NK-92 treated with Interleukin-12 subunit alpha and Interleukin-12 subunit beta, amount 100 ng/mL, for 24 hours (cell line): Measurements from ENCODE around the gene CORO1C.
A peak's percentile ranks its signal among the peaks of the same experiment; 100 is the strongest.
"Not testable (repeated sequence)": the region's sequence is repeated elsewhere in the genome, so short reads cannot be mapped to it uniquely, and the experiment has no call there.

Experiments used
- DNase-seq: peaks from one replicate; lab custom pipeline; 2025; lab: John Stamatoyannopoulos, UW

Gene CORO1C

DNA sequence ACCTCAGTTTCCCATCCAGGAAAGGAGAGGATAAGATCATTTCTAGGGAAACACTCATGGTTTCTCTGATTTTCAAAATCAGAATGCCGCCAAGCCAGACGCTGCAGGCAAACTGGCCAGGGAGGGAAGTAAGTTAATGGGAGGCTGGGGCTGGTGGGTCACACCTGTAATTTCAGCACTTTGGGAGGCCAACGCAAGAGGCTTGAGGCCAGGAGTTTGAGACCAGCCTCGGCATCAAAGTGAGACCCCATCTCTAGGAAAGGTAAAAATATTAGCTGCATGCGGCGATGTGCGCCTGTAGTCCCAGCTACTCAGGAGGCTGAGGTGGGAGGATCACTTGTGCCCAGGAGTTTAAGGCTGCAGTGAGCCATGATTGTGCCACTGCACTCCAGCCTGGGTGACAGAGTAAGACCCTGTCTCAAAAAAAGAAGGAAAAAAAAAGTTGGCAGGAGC lies 98.2 kb downstream of the CORO1C start:
- DNase-seq = no peak

DNA sequence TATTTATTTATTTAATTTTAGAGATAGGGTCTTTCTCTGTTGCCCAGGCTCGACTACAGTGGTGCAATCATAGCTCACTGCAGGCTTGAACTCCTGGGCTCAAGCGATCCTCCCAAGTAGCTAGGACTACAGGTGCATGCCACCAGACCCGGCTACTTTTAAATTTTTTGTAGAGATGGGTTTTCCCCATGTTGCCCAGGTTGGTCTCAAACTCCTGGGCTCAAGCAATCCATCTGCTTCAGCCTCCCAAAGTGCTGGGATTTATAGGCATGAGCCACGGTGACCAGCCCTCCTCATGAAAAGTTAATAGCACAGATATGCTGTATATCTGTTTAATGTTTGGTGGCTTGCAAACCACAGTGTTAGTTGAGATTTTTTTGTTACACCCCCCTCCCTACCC lies 100.1 kb downstream of the CORO1C start:
- DNase-seq = not testable (repeated sequence)

DNA sequence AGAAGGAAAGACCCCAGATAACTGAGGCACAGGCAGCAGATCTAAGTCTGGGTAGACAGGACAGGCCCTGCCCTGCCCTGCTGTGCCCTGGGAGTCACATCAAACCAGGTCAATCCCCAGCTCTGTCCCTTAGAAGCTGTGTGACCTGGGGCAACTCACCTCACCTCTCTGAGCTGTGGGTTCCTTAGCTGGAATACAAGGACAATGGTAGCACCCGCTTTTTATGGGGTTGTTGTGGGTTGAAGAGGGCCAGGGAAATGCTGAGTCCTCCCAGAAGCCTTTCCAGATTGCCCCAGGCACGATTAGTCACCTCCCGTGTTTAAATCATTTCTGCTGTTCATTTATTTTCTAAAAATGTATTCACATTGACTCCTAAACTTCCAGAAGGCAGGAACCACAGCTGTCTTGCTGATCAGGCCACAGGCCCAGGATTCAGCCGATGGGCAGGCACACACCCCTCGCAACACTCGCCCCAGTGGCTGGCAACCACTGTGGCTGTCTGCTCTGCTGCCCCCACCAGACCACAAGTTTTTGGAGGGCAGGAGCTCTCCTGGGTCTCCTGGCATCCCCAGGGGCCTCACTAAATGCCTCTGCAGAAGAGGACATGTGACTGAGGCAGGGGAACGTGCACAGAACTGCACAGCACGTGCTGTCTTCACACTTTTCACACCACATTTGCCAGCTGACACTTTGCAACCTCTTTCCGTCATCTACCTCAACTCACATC lies 100.7 kb downstream of the CORO1C start:
- DNase-seq = peak; percentile 58

DNA sequence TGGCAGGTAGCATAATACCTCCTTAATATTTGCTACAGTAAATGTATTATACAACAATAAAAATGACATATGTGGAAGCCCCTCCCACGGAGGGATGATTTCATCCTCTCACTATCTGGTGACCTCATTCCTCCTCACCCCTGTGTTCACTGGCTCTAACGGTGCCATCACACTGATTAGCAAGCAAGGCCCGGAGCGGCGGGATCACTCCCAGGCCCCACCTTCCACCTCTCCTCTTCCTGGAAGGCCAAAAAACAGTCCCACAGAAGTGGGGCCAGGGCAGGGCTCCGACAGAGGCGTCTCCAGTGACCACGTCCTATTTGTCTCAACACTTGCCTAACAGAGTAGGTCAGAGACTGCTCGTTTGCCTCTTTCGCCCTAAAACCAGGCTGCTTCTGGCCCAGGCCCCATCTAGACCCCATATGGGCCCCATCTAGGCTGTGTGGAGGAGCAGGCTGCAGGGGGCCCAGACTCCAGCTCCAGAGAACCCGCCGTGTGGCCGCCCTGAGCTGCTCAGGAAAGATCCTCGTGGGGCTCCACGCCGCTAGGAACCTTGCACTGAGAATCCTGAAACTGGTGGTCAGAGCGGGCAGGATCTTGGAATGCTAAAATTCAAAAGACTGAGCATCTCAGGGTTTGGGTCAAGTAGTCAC lies 101.4 kb downstream of the CORO1C start:
- peak; percentile 30 for DNase-seq

DNA sequence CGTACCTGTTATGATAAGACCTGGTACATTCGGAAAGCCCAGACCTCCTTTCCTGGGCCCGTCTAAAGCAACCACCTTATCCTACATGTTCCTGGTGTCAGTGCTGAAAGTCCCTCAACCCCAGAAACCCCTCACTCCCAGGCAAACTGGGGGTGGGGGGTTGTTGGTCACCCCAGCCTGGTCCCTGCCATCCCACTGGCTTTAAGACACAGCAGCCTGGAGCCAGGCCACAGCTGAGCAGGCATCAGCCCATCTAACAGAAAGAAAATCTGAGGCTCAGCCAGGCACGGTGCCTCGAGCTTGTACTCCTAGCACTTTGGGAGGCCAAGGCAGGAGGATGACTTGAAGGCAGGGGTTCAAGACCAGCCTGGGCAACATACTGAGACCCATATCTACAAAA lies 102.2 kb downstream of the CORO1C start:
- DNase-seq = peak; percentile 28

DNA sequence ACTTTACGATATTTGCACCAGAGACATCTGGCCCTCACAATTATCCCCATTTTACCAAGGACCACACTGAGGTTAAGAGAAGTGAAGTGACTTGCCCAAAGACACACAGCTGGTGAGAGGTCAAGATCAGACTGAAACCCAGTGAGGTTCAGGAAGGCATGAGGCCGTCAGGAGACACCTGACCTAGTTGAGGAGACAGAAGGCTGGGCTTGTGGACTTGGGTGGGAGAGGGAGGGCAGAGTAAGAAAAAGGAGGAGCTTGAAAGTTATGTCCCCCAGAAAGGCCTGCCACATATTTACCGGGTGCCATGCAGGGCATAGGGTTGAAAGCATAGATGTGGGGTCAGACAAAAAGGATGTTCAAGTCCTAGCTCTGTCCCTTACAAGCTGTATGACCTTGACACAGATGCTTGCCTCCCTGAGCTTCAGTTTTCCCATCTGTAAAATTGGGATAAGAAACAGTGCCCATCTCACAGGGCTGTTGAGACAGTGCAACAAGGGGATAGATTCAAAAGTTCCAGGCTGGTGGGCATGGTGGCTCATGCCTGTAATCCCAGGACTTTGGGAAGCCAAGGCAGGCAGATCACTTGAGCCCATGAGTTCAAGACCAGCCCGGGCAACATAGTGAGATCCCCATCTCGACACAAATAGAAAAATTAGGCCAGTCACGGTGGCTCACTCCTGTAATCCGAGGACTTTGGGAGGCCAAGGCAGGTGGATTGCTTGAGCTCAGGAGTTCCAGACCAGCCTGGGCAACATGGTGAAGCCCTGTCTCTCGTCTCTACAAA lies 104.0 kb downstream of the CORO1C start:
- no peak for DNase-seq

DNA sequence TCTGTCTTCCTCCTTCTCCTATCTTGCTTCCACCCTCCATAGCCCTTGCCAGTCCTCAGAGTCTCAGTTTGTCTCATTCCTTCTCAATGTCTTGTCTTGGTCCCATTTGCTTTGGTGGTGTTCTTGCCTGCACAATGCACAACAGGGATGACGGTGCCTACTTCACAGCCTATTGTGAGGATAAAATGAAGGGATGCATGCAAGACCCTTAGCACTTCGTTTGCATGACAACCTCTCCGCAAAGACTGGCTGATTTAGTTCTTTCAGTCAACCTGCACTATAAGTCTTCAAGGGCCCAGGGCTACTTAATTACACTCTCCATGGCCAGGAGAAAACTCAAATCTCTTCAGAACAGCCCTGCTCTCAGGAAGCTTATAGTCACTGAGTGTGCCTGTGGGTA lies 106.1 kb downstream of the CORO1C start:
- DNase-seq = no peak

DNA sequence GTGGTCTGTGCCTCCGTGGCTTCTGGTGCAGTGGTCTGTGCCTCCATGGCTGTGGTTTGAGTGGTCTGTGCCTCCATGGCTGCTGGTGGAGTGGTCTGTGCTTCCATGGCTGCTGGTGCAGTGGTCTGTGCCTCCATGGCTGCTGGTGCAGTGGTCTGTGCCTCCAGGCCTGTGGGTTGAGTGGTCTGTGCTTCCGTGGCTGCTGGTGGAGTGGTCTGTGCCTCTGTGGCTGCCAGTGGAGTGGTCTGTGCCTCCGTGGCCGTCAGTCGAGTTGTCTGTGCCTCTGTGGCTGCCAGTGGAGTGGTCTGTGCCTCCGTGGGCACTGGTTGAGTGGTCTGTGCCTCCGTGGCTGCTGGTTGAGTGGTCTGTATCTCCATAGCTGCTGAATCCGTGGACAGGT lies 107.7 kb downstream of the CORO1C start:
- no peak for DNase-seq

DNA sequence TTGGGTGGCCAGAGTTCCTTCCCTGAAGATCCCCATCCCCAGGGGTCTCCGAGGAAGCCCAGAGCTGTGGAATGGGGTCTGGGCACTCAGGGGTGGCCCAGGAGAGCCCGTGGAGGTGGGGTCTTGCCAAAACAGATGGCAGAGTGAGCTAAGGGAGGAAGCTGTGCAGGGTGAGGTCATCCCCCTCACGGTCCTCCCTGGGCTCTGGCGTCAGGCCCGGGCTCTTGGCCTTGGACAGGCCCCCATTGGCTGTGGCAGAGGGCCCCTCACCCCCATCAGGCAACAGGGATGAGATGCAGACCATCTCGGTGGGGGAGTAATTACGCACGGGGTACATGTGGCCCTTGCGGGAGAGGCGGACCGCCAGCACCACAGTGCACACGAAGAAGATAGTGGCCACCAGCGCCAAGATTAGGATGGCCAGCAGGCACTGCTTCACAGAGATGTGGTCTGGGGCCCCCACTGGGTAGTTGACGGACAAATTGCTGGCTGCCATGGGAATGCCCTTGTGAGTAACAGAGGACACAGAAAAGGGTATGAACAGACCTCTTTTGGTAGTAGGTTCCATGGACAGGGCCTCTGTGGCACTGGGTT lies 108.3 kb downstream of the CORO1C start:
- DNase-seq = no peak

DNA sequence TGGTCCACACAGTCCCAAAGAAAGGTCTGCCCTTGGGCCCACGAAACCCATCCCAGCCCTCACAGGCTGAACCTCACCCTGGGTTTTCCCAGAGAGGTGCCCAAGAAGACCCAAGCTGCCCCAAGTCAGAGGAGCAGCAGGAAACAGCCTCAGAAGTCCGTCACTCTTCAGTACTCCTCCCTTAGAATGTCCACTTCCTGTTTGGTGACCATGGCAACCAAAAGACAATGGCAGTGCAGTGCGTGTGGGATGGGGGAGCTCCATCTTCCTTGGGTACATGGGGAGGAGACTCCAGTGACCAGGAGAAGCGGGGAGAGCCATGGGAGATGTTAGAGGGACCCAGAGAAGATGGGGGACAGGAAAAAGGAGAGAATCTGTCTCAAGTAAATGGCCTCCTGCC lies 108.9 kb downstream of the CORO1C start:
- DNase-seq = no peak

DNA sequence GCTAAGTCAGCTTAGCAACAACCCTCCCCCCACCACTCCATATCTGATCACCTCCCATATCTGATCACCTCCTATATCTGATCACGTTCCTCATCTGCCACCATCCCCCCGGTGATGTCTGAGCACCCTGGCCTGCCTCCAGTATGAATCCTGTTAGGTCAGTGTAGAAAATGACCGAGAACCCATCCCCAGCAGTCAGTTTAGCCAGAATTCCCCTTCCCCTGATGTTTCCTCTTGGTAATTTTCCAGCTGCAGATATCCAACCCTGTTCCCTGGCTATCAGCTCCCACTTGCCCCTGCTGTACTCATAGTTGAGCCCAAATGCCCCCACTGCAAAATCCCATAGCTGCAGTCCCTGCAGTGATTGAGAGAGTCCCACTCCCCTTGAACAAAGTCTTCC lies 110.2 kb downstream of the CORO1C start:
- DNase-seq = no peak

DNA sequence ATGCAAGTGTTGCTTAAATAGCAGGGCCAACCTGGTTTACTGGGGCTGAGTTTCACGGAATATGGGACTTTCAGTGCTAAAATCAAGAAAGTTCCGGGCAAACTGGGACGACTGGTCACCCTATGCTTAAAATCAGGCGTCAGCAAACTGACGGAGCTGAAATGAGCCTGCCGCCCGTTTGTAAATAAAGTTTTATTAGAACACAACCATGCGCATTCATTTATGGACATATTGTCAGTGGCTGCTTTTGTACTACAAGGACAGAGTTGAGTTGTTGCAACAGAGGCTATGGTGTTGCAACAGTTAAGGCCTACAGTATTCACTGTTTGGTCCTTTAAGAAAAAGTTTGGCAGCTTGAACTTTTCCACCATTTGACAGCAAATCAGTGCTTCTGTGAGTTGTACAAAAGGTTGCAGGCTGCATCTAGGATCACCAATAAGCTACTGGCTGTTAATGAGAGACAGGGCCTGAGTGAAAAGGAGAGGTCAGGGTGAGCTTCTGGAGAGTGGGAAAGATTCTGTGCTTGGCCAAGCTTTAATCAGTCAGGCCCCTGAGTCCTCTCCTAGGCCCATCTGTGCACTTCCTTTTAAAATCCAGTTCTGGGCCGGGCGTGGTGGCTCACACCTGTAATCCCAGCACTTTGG lies 111.0 kb downstream of the CORO1C start:
- DNase-seq = no peak

DNA sequence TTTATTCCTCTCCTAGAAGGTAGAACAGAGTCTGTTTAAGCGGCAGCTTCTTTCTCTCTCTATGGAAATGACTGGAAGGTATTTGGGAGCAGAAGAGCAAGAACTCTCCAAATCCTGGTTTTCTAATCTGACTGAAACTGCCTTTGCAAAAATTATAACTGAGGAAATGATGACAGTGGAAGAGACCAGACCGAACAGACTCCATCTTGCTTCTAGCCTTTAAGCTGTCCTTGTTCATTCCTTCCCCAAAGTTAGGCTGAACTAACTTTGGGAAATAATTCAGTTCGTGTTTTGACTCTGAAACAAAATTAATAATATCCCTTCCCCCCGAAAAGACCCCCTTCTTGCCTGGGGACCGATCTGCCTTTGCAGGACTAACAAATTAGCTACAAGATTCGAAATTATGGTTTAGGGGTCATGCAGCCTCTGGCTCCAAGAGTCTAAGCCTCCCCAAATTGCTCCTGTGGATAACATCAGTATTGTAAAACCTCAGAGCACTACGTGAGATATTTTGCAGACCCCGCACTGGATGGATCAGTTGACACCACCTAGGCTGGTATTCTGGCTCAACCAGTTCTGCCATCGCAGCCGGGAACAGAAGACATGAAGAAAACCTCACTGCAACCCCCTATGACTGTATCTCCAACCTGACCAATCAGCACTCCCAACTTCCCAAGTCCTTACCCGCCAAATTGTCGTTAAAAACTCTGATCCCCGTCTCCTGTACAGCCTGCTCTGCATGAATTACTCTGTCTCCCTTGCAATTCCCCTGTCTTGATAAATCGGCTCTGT lies 111.8 kb downstream of the CORO1C start:
- no peak for DNase-seq

DNA sequence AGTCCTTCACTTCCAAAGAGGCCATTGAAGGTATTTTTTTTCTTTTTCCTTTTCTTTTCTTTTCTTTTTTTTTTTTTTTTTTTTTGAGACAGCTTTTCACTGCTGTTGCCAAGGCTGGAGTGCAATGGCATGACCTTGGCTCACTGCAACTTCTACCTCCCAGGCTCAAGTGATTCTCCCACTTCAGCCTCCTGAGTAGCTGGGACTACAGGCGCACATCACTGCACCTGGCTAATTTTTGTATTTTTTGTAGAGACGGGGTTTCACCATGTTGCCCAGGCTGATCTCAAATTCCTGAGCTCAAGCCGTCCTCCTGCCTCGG lies 112.4 kb downstream of the CORO1C start:
- DNase-seq = not testable (repeated sequence)

DNA sequence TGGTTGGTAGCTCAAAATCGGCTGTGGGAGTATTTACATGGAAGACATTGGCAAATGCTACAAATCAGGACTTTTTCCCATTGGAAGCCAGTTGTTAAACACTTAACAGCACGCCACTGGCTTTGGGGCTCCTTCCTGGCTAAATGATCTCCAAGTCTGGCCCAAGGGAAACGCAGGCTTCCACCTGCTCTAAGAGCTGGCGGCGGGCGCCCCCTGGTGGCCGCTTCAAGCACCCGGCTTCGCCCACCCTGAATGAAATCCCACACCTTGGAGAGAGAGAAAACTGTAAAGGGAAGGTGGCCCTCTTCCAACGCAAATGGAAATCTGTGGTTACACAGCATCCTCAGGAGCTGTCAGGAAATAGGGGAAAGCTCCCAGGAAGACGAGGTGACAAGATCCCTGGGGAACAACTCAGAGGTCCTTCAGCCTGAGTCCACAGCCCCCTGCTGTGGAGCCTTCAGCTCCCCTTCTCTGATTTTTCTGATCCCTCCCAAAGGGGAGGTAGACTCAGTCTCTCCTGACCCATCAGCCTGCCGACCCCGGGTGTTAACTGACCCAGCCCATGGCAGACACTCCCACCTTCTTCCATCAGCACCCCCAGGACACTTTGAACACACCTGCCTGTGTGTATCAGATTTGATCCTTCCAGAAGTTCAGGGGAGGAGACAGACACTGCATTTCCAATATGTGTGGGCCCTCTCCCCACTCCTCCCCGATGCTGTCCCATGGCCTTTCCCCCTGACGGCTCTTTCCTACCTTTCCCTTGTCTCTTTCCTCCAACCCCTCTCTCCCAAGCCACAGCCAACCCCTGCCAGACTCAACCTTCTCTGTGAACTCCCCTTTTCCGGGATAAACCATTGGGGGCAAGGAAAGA lies 113.0 kb downstream of the CORO1C start:
- DNase-seq = peak; percentile 54

DNA sequence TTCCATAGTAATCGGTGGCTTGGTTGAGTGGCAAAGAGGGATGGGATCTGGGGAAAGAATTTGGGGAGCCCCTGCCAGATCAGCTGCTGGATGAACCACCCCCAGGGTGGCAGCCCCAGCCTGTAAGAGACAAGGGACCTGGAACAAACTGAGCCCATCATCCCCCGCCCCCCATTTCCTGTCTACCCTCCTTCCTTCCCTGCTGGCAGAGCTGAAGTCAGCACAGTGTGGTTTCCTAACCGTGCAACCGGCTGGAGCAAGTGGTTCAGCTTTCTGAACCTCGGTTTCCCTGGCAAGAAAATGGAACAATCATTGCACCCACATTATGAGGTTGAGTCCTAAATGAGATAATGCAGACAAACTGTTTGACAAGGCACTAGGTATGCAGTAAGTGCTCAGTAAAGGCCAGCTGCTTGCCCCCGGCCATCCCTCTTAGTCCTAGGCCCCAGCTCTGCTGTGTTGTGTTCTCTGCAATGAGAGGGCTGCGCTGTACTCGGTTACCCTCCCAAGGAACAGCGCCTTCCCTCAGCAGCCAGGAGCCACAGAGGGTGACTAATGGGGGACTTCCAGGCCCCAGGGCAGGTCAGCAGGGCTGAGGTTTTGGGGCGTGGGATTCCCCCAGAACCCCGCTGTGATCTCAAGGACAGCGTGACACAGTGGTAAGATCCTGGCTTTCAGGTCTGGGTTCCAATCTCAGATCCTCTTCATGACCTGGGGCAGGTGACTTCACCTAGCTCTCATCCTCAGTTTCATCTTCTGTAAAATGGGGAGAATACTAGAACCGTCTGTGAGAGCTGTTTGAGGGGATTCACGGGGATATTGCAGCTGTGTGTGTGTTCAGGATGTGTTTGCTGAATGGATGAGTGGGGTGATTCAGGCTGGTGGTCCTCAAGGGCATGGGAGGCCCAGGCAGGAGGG lies 114.1 kb downstream of the CORO1C start:
- peak; percentile 63 for DNase-seq

DNA sequence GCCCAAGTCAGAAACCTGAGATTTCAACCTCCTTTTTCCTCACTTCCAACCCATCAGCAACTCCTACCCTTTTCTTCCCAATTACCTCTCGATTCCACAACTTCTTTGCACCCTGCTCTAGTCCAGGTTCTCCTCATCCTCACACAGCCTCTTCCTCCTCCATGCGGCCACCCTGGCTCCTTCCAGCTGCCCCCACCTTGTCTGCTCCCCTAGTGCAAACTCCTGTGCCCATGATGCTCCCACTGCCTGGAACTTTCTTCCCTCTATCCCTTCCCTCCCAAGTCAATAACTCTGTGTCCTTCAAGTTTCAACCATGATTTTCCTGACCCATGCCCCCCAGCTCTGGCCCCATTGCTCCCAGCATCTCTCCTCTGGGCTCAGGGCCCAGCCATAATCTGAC lies 115.0 kb downstream of the CORO1C start:
- DNase-seq = no peak

DNA sequence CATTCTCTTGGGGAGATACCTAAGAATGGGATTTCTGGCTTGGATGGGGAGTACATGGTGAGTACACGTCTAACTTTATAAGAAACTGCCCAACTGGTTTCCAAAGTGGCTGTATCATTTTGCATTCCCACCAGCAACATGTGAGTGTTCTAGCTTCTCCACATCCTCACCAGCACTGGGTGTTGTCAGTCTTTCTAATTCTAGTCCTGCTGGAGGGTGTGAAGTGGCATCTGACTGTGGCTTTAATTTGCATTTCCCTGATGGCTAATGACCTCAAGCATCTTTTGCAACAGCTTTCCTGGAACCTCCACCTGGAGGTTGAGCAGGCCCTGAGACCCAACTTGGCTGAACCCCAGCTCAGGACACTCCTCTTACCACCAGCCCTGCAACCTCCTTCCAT lies 115.4 kb downstream of the CORO1C start:
- no peak for DNase-seq

DNA sequence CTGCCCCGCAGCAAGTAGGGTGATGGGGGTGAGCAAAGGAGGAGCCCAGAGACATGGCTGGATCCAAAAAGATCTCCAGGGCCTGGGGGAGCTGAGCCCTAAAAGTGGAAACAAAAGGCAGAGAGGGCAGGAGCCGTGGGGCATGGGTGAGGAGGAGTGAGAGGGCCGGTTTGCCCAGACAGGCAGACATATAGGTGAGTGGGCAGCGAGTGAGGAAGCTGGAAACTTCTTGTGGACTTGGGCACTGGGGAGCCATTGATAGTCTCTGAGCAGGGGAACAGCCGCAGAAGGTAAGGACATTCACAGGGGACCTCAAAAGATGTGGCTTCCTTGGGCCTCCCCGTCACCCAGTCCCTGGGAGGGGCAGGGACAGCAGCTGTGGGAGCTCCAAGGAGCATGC lies 116.7 kb downstream of the CORO1C start:
- DNase-seq = no peak
